OCI-LY7 (cell line): ENCODE results near the gene FMNL1.

Experiments used
- CTCF ChIP-seq: fragments of 200-600 bp; sonication (generic); conservative IDR thresholded peaks from 2 replicates; pipeline ENCODE4 v1.5.1; 2014; ENCODE audit warnings: mild to moderate bottlenecking, antibody characterized with exemption, low read length, moderate library complexity, mixed read lengths
- EZH2phosphoT487 ChIP-seq: fragments of 200-600 bp; sonication (generic); IDR thresholded peaks from 2 replicates; pipeline ENCODE4 v1.6.1; 2018; ENCODE audit warnings: low read depth, borderline replicate concordance, mild to moderate bottlenecking, mixed run types, antibody characterized with exemption, low read length, moderate library complexity, mixed read lengths

- TF ChIP-seq CTCF (peak; percentile 63), EZH2phosphoT487 (no peak)
Measured at GRCh38 chr17:45223539-45224528, 2.1 kb downstream of the FMNL1 start.
